DOHH2 (cell line): Measurements from ENCODE around the gene MYL12B.

ENCODE experiments used
- H3F3A ChIP-seq: fragments of 200-600 bp; sonication (generic), shearing (Covaris generic); 2 replicates; pipeline ENCODE4 v1.6.0; 2016; ENCODE audit warnings: antibody characterized with exemption, mild to moderate bottlenecking; ENCODE audit not compliant: control insufficient read depth, insufficient read depth
- H3K27ac ChIP-seq: fragments of 200-600 bp; sonication (generic); 2 replicates; pipeline ENCODE4 v1.5.1; 2014; ENCODE audit warnings: low read depth, mild to moderate bottlenecking, low read length, moderate library complexity
- H3K27me3 ChIP-seq: fragments of 200-600 bp; sonication (generic); 2 replicates; pipeline ENCODE4 v1.6.1; 2014; ENCODE audit warnings: mild to moderate bottlenecking, low read length, mixed read lengths; ENCODE audit not compliant: control insufficient read depth
- H3K36me3 ChIP-seq: fragments of 200-600 bp; sonication (generic); 2 replicates; pipeline ENCODE4 v1.6.1; 2014; ENCODE audit warnings: mild to moderate bottlenecking, low read length, moderate library complexity, mixed read lengths; ENCODE audit not compliant: control insufficient read depth
- H3K4me1 ChIP-seq: fragments of 200-600 bp; sonication (generic); 2 replicates; pipeline ENCODE4 v1.6.1; 2014; ENCODE audit warnings: mild to moderate bottlenecking, low read length, mixed read lengths; ENCODE audit not compliant: control insufficient read depth
- H3K4me2 ChIP-seq: fragments of 200-600 bp; sonication (generic); 2 replicates; pipeline ENCODE4 v1.6.0; 2014; ENCODE audit warnings: mild to moderate bottlenecking, low read length, moderate library complexity
- H3K4me3 ChIP-seq: fragments of 200-600 bp; sonication (generic); 2 replicates; pipeline ENCODE4 v1.5.1; 2014; ENCODE audit warnings: mild to moderate bottlenecking, low read length, mixed read lengths
- H3K79me2 ChIP-seq: fragments of 200-600 bp; sonication (generic); 2 replicates; pipeline ENCODE4 v1.6.1; 2014; ENCODE audit warnings: mild to moderate bottlenecking, low read length, mixed read lengths; ENCODE audit not compliant: control insufficient read depth
- H3K9me2 ChIP-seq: fragments of 200-600 bp; sonication (generic); replicated peaks from 2 replicates; pipeline ENCODE4 v1.6.1; 2014; ENCODE audit warnings: mild to moderate bottlenecking, low read length, mixed read lengths; ENCODE audit not compliant: control insufficient read depth
- H3K9me3 ChIP-seq: fragments of 200-600 bp; sonication (generic); 2 replicates; pipeline ENCODE4 v1.6.1; 2014; ENCODE audit warnings: antibody characterized with exemption, low read length, mixed read lengths; ENCODE audit not compliant: control insufficient read depth, insufficient read depth
- H4K20me1 ChIP-seq: fragments of 200-600 bp; sonication (generic); 2 replicates; pipeline ENCODE4 v1.6.0; 2014; ENCODE audit warnings: low read depth, mild to moderate bottlenecking, antibody characterized with exemption, low read length, moderate library complexity; ENCODE audit not compliant: control insufficient read depth, insufficient read depth
- EZH2phosphoT487 ChIP-seq: fragments of 200-600 bp; sonication (generic); IDR thresholded peaks from 2 replicates; pipeline ENCODE4 v1.6.1; 2017; ENCODE audit warnings: borderline replicate concordance, mild to moderate bottlenecking, antibody characterized with exemption, low read length, moderate library complexity, mixed read lengths
- TF ChIP-seq, protein P1 (sequence below): fragments of 200-600 bp; sonication (generic); IDR thresholded peaks from one replicate; pipeline ENCODE4 v1.5.1; 2014; ENCODE audit warnings: antibody characterized with exemption, mild to moderate bottlenecking, low read depth, low read length; ENCODE audit not compliant: poor library complexity, severe bottlenecking

The MYL12B gene

DNA sequence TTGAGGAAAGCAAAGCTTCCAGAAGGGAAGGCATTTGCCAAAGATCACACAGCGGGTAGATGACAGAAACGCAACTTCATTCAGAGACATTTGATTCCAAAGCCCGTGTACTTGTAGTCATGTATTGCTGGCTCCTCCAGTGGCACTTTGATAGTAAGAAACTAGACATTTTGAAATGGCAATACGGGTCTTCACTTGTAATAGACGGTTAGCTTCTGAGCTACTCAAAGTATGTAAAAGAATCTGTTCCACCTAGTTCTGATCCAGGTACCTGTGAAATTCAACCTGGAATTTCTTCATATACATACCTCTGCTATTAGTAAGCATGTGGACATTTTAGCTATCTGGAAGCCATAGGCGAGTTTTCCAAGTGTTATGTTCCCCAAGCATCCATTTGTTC is 40.4 kb upstream of the MYL12B start:
- no peak overlapping the region for H3K4me3 ChIP-seq
- H3K9me2 ChIP-seq, result no peaks in the 10 kb centered on the region
- TF ChIP-seq EZH2phosphoT487, result no peak
- TF ChIP-seq, protein P1, sequence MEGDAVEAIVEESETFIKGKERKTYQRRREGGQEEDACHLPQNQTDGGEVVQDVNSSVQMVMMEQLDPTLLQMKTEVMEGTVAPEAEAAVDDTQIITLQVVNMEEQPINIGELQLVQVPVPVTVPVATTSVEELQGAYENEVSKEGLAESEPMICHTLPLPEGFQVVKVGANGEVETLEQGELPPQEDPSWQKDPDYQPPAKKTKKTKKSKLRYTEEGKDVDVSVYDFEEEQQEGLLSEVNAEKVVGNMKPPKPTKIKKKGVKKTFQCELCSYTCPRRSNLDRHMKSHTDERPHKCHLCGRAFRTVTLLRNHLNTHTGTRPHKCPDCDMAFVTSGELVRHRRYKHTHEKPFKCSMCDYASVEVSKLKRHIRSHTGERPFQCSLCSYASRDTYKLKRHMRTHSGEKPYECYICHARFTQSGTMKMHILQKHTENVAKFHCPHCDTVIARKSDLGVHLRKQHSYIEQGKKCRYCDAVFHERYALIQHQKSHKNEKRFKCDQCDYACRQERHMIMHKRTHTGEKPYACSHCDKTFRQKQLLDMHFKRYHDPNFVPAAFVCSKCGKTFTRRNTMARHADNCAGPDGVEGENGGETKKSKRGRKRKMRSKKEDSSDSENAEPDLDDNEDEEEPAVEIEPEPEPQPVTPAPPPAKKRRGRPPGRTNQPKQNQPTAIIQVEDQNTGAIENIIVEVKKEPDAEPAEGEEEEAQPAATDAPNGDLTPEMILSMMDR, result no peak
- H3F3A ChIP-seq, result no peaks in the 10 kb centered on the region
- H3K79me2 ChIP-seq, result no peaks in the 10 kb centered on the region
- no peaks in the 10 kb centered on the region for H3K4me1 ChIP-seq
- no peaks in the 10 kb centered on the region for H3K9me3 ChIP-seq
- no peaks in the 10 kb centered on the region for H3K36me3 ChIP-seq
- H3K27ac ChIP-seq, result no peak overlapping the region
- no peaks in the 10 kb centered on the region for H4K20me1 ChIP-seq
- no peak overlapping the region for H3K4me2 ChIP-seq
- H3K27me3 ChIP-seq, result no peaks in the 10 kb centered on the region

DNA sequence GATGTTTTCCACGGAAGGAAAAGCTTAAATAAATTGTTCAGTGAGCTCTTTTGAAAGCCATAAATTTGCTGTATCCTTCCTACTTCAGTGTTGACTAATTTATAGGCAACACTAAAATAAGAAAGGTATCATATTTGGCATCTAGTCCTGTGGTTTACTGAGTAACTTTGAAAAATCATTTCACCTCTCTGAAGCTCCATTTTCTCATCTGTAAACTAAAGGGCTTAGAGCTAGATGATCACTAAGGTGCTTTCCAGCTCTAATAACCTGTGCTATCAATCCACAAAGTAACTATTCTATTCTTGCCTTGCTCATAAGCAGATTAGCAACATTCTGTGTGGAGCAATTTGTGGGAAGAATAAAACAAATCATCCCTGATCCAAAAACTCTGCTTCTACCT is 38.6 kb upstream of the MYL12B start:
- no peak overlapping the region for H3K4me3 ChIP-seq
- TF ChIP-seq, protein P1, result no peak
- H3K9me3 ChIP-seq, result no peaks in the 10 kb centered on the region
- H3K4me1 ChIP-seq, result no peaks in the 10 kb centered on the region
- H3K9me2 ChIP-seq, result no peaks in the 10 kb centered on the region
- H3K27me3 ChIP-seq, result no peaks in the 10 kb centered on the region
- no peaks in the 10 kb centered on the region for H4K20me1 ChIP-seq
- no peak overlapping the region for H3K27ac ChIP-seq
- H3K79me2 ChIP-seq, result no peaks in the 10 kb centered on the region
- no peak overlapping the region for H3K4me2 ChIP-seq
- H3F3A ChIP-seq, result no peaks in the 10 kb centered on the region
- no peaks in the 10 kb centered on the region for H3K36me3 ChIP-seq

DNA sequence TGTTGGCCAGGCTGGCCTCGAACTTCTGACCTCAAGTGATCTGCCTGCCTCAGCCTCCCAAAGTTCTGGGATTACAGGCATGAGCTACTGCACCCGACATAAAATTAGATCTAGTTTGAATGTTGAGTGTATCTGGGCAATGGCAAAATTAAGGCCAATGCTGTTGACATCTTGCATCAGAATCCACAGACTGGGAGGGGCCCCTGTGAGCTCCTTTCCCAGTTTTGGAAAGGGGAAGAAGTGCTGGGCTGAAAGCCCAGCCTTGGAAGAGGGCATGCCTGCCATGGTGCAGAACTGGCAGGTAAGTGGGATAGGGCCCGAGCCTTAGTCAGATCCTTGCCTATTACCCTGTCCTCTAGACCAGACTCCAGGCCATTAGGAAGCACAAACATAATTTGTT is 37.7 kb upstream of the MYL12B start:
- Histone ChIP-seq H3K9me2 (no peaks in the 10 kb centered on the region), H3K4me3 (no peak overlapping the region), H3F3A (no peaks in the 10 kb centered on the region), H3K4me2 (no peak overlapping the region), H3K27ac (no peak overlapping the region), H3K27me3 (no peaks in the 10 kb centered on the region), H3K36me3 (no peaks in the 10 kb centered on the region), H3K4me1 (no peaks in the 10 kb centered on the region), H3K9me3 (no peaks in the 10 kb centered on the region), H4K20me1 (no peaks in the 10 kb centered on the region), H3K79me2 (no peaks in the 10 kb centered on the region)
- TF ChIP-seq EZH2phosphoT487, result no peak

DNA sequence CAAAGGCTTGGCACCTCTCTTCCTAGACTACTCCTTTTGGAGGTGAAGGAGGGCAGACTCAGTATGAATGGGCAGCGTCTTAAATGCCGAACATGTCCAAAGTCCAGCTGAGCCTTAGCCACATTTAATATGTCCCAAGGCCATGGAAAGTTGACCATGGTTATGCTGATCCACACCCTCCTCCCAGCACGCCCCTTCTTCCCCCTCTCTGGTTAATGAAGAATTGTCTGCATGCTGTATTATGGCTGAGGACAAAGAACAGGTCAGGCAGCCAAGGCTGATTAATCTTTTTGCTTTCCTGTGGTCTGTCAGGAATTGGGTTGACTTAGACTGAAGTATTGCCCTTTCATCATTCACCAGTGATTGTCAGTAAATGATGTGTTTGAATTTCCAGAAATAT is 36.3 kb upstream of the MYL12B start:
- no peak for TF ChIP-seq EZH2phosphoT487
- TF ChIP-seq, protein P1, result no peak

More for the DNA sequence above, 36.3 kb upstream of the MYL12B start:
- no peak overlapping the region for H3K27ac ChIP-seq
- H3K79me2 ChIP-seq, result no peaks in the 10 kb centered on the region
- no peaks in the 10 kb centered on the region for H3K27me3 ChIP-seq
- no peaks in the 10 kb centered on the region for H3F3A ChIP-seq
- no peaks in the 10 kb centered on the region for H3K9me3 ChIP-seq
- H3K9me2 ChIP-seq, result no peaks in the 10 kb centered on the region
- H3K4me2 ChIP-seq, result no peak overlapping the region
- H3K36me3 ChIP-seq, result no peaks in the 10 kb centered on the region
- no peak overlapping the region for H3K4me3 ChIP-seq
- H4K20me1 ChIP-seq, result no peaks in the 10 kb centered on the region
- no peaks in the 10 kb centered on the region for H3K4me1 ChIP-seq
